ENCODE data around the gene STMN1.
A peak's percentile ranks its signal among the peaks of the same experiment; 100 is the strongest.

The STMN1 gene

GRCh38 chr1:25911162-25911561, 4.9 kb upstream of the STMN1 start:
- peaks cover 6% of the 10 kb centered on the region for H3K4me1 ChIP-seq (ENCODE audit: insufficient read depth, low read length)
- no peaks in the 10 kb centered on the region for H3K9me3 ChIP-seq (ENCODE audit: control insufficient read depth, insufficient read depth, low read length)
- no peak overlapping the region for H3K9ac ChIP-seq (ENCODE audit: low read depth, low read length)
- H3K36me3 ChIP-seq (ENCODE audit: insufficient read depth, low read length): no peaks in the 10 kb centered on the region

- Histone ChIP-seq H3K4me1 (ENCODE audit: insufficient read depth, low read length) (peaks cover 6% of the 10 kb centered on the region), H3K9me3 (ENCODE audit: control insufficient read depth, insufficient read depth, low read length) (no peaks in the 10 kb centered on the region), H3K36me3 (ENCODE audit: insufficient read depth, low read length) (no peaks in the 10 kb centered on the region), H3K9ac (ENCODE audit: low read depth, low read length) (no peak overlapping the region)
These were observed 2.8 kb upstream of the STMN1 start for GRCh38 chr1:25909040-25909439.

GRCh38 chr1:25908161-25908560, 1.9 kb upstream of the STMN1 start:
- Histone ChIP-seq H3K9me3 (ENCODE audit: control insufficient read depth, insufficient read depth, low read length) (no peaks in the 10 kb centered on the region), H3K9ac (ENCODE audit: low read depth, low read length) (no peak overlapping the region), H3K36me3 (ENCODE audit: insufficient read depth, low read length) (no peaks in the 10 kb centered on the region), H3K4me1 (ENCODE audit: insufficient read depth, low read length) (peaks cover 6% of the 10 kb centered on the region)

GRCh38 chr1:25907601-25908000, 1.4 kb upstream of the STMN1 start:
- Histone ChIP-seq H3K9me3 (ENCODE audit: control insufficient read depth, insufficient read depth, low read length) (no peaks in the 10 kb centered on the region), H3K4me1 (ENCODE audit: insufficient read depth, low read length) (peaks cover 6% of the 10 kb centered on the region), H3K36me3 (ENCODE audit: insufficient read depth, low read length) (peaks cover 2% of the 10 kb centered on the region), H3K9ac (ENCODE audit: low read depth, low read length) (no peak overlapping the region)

- peaks cover 7% of the 10 kb centered on the region for H3K36me3 ChIP-seq (ENCODE audit: insufficient read depth, low read length)
- H3K9me3 ChIP-seq (ENCODE audit: control insufficient read depth, insufficient read depth, low read length): no peaks in the 10 kb centered on the region
- H3K9ac ChIP-seq (ENCODE audit: low read depth, low read length): peak overlapping the region; percentile 72
- H3K4me1 ChIP-seq (ENCODE audit: insufficient read depth, low read length): peaks cover 6% of the 10 kb centered on the region
These were observed 553 bp upstream of the STMN1 start for GRCh38 chr1:25906644-25907300.

- Histone ChIP-seq H3K9ac (ENCODE audit: low read depth, low read length) (peak overlapping the region; percentile 91), H3K9me3 (ENCODE audit: control insufficient read depth, insufficient read depth, low read length) (no peaks in the 10 kb centered on the region), H3K4me1 (ENCODE audit: insufficient read depth, low read length) (peaks cover 6% of the 10 kb centered on the region), H3K36me3 (ENCODE audit: insufficient read depth, low read length) (peaks cover 14% of the 10 kb centered on the region)
These were observed 1.1 kb downstream of the STMN1 start for GRCh38 chr1:25904943-25905679.

GRCh38 chr1:25903986-25904385, 2.2 kb downstream of the STMN1 start:
- Histone ChIP-seq H3K9ac (ENCODE audit: low read depth, low read length) (no peak overlapping the region; the same call in 1 of the 2 replicates), H3K36me3 (ENCODE audit: insufficient read depth, low read length) (peaks cover 24% of the 10 kb centered on the region), H3K4me1 (ENCODE audit: insufficient read depth, low read length) (peaks cover 6% of the 10 kb centered on the region), H3K9me3 (ENCODE audit: control insufficient read depth, insufficient read depth, low read length) (no peaks in the 10 kb centered on the region)

- no peak overlapping the region for H3K9ac ChIP-seq (ENCODE audit: low read depth, low read length)
- peaks cover 32% of the 10 kb centered on the region for H3K36me3 ChIP-seq (ENCODE audit: insufficient read depth, low read length)
- H3K4me1 ChIP-seq (ENCODE audit: insufficient read depth, low read length): peaks cover 6% of the 10 kb centered on the region
- no peaks in the 10 kb centered on the region for H3K9me3 ChIP-seq (ENCODE audit: control insufficient read depth, insufficient read depth, low read length)
These were observed 3.8 kb downstream of the STMN1 start for GRCh38 chr1:25902462-25902861.

- peaks cover 32% of the 10 kb centered on the region for H3K36me3 ChIP-seq (ENCODE audit: insufficient read depth, low read length)
- no peaks in the 10 kb centered on the region for H3K9me3 ChIP-seq (ENCODE audit: control insufficient read depth, insufficient read depth, low read length)
- no peak overlapping the region for H3K9ac ChIP-seq (ENCODE audit: low read depth, low read length)
- H3K4me1 ChIP-seq (ENCODE audit: insufficient read depth, low read length): peaks cover 11% of the 10 kb centered on the region
These were observed 6.0 kb downstream of the STMN1 start for GRCh38 chr1:25900219-25900618.

- peaks cover 32% of the 10 kb centered on the region for H3K36me3 ChIP-seq (ENCODE audit: insufficient read depth, low read length)
- H3K9ac ChIP-seq (ENCODE audit: low read depth, low read length): no peak overlapping the region
- H3K9me3 ChIP-seq (ENCODE audit: control insufficient read depth, insufficient read depth, low read length): no peaks in the 10 kb centered on the region
- peaks cover 11% of the 10 kb centered on the region for H3K4me1 ChIP-seq (ENCODE audit: insufficient read depth, low read length)
These were observed 6.4 kb downstream of the STMN1 start for GRCh38 chr1:25899792-25900191.

- no peaks in the 10 kb centered on the region for H3K9me3 ChIP-seq (ENCODE audit: control insufficient read depth, insufficient read depth, low read length)
- H3K36me3 ChIP-seq (ENCODE audit: insufficient read depth, low read length): peaks cover 32% of the 10 kb centered on the region
- no peak overlapping the region for H3K9ac ChIP-seq (ENCODE audit: low read depth, low read length)
- peaks cover 11% of the 10 kb centered on the region for H3K4me1 ChIP-seq (ENCODE audit: insufficient read depth, low read length)
These were observed 7.8 kb downstream of the STMN1 start for GRCh38 chr1:25898223-25899015.

GRCh38 chr1:25897754-25898153, 8.5 kb downstream of the STMN1 start:
- Histone ChIP-seq H3K36me3 (ENCODE audit: insufficient read depth, low read length) (peaks cover 31% of the 10 kb centered on the region), H3K9me3 (ENCODE audit: control insufficient read depth, insufficient read depth, low read length) (no peaks in the 10 kb centered on the region), H3K9ac (ENCODE audit: low read depth, low read length) (no peak overlapping the region), H3K4me1 (ENCODE audit: insufficient read depth, low read length) (peaks cover 16% of the 10 kb centered on the region)

- H3K9ac ChIP-seq (ENCODE audit: low read depth, low read length): no peak overlapping the region
These were observed 10.0 kb downstream of the STMN1 start for GRCh38 chr1:25896266-25896665.

GRCh38 chr1:25895365-25895990, 10.7 kb downstream of the STMN1 start:
- Histone ChIP-seq H3K4me1 (ENCODE audit: insufficient read depth, low read length) (peaks cover 29% of the 10 kb centered on the region), H3K9me3 (ENCODE audit: control insufficient read depth, insufficient read depth, low read length) (no peaks in the 10 kb centered on the region), H3K36me3 (ENCODE audit: insufficient read depth, low read length) (peaks cover 21% of the 10 kb centered on the region), H3K9ac (ENCODE audit: low read depth, low read length) (no peak overlapping the region)

More at GRCh38 chr1:25896266-25896665, 10.0 kb downstream of the STMN1 start:
- H3K4me1 ChIP-seq (ENCODE audit: insufficient read depth, low read length): peaks cover 24% of the 10 kb centered on the region
- no peaks in the 10 kb centered on the region for H3K9me3 ChIP-seq (ENCODE audit: control insufficient read depth, insufficient read depth, low read length)
- peaks cover 23% of the 10 kb centered on the region for H3K36me3 ChIP-seq (ENCODE audit: insufficient read depth, low read length)

Measured in ES-I3 (cell line).